NCI-H82 (cell line): Measurements from ENCODE around the gene HOOK2.
"Not testable (repeated sequence)": the region's sequence is repeated elsewhere in the genome, so short reads cannot be mapped to it uniquely, and the experiment has no call there.

ENCODE experiments used
- DNase-seq: peaks from one replicate; lab custom pipeline; 2025; lab: John Stamatoyannopoulos, UW

HOOK2 gene

GRCh38 chr19:12720851-12721655 lies 54.3 kb downstream of the HOOK2 start:
- DNase-seq, result no peak

GRCh38 chr19:12720296-12720695 lies 55.1 kb downstream of the HOOK2 start:
- DNase-seq, result no peak

GRCh38 chr19:12715929-12716328 lies 59.4 kb downstream of the HOOK2 start:
- no peak for DNase-seq

GRCh38 chr19:12715102-12715501 lies 60.2 kb downstream of the HOOK2 start:
- no peak for DNase-seq

- DNase-seq, result not testable (repeated sequence)
Measured at GRCh38 chr19:12713304-12713703, 62.0 kb downstream of the HOOK2 start.
